ENCODE results near the gene CAVIN4.

Gene CAVIN4
- total RNA-seq = 0 to 0.37 (median 0.09) reads per million in 4 experiments

GRCh38 chr9:100577776-100578448 lies at the start of gene CAVIN4:
Gene CAVIN4 (plus strand): TSS chr9:100578079. CDS start chr9:100578144, 65 bp downstream.
- DNase-seq = no peak

GRCh38 chr9:100534401-100534800 lies 43.5 kb upstream of the CAVIN4 start:
- no peak for DNase-seq

GRCh38 chr9:100540327-100540726 lies 37.6 kb upstream of the CAVIN4 start:
- DNase-seq = no peak

- no peak for DNase-seq
Observed at GRCh38 chr9:100549048-100549447, 28.8 kb upstream of the CAVIN4 start.

- DNase-seq = no peak
Observed at GRCh38 chr9:100554935-100555401, 22.9 kb upstream of the CAVIN4 start.

- DNase-seq = no peak
Observed at GRCh38 chr9:100555471-100555870, 22.4 kb upstream of the CAVIN4 start.

GRCh38 chr9:100557053-100557452 lies 20.8 kb upstream of the CAVIN4 start:
- no peak for DNase-seq

- DNase-seq = no peak
Observed at GRCh38 chr9:100561256-100561655, 16.6 kb upstream of the CAVIN4 start.

GRCh38 chr9:100567856-100568255 lies 10.0 kb upstream of the CAVIN4 start:
- no peak for DNase-seq

GRCh38 chr9:100573655-100574260 lies 4.1 kb upstream of the CAVIN4 start:
- DNase-seq = no peak

GRCh38 chr9:100575006-100575405 lies 2.9 kb upstream of the CAVIN4 start:
- no peak for DNase-seq

GRCh38 chr9:100575765-100576386 lies 2.0 kb upstream of the CAVIN4 start:
- DNase-seq = no peak

GRCh38 chr9:100578610-100579009 lies 731 bp downstream of the CAVIN4 start:
- no peak for DNase-seq

GRCh38 chr9:100579665-100580064 lies 1.8 kb downstream of the CAVIN4 start:
- DNase-seq = no peak

- DNase-seq = no peak
Observed at GRCh38 chr9:100580257-100580656, 2.4 kb downstream of the CAVIN4 start.

- no peak for DNase-seq
Observed at GRCh38 chr9:100581081-100581480, 3.2 kb downstream of the CAVIN4 start.

- no peak for DNase-seq
Observed at GRCh38 chr9:100581661-100582060, 3.8 kb downstream of the CAVIN4 start.

- DNase-seq = no peak
Observed at GRCh38 chr9:100583014-100583802, 5.3 kb downstream of the CAVIN4 start.

GRCh38 chr9:100584951-100585350 lies 7.1 kb downstream of the CAVIN4 start:
- DNase-seq = no peak

GRCh38 chr9:100586093-100586492 lies 8.2 kb downstream of the CAVIN4 start:
- DNase-seq = no peak

GRCh38 chr9:100587375-100587774 lies 9.5 kb downstream of the CAVIN4 start:
- no peak for DNase-seq

- no peak for DNase-seq
Observed at GRCh38 chr9:100589582-100589981, 11.7 kb downstream of the CAVIN4 start.

- no peak for DNase-seq
Observed at GRCh38 chr9:100590481-100590880, 12.6 kb downstream of the CAVIN4 start.
